AG09319 (cell line): Measurements from ENCODE around the gene COL4A3.

ENCODE experiments used
- DNase-seq: peaks from one replicate; pipeline ENCODE4 v3.0.0-alpha.2; 2010; ENCODE audit warnings: low read depth; ENCODE audit errors: extremely low read depth
- CTCF ChIP-seq: IDR thresholded peaks from 2 replicates; pipeline ENCODE4 v1.5.1; 2011; ENCODE audit warnings: low read depth, mild to moderate bottlenecking, inconsistent platforms, low read length, moderate library complexity

The COL4A3 gene

GRCh38 chr2:227360351-227360750 is 195.9 kb downstream of the COL4A3 start:
- no peak for TF ChIP-seq CTCF
- DNase-seq = no peak

- TF ChIP-seq CTCF = peak; percentile 2
- no peak for DNase-seq
These were observed 199.3 kb downstream of the COL4A3 start for GRCh38 chr2:227363756-227364155.
